ENCODE results near the gene TACO1. TPM values are rescaled to one million over a fixed set of nuclear protein-coding genes. Genes with fewer than 3 reads are reported as not detected.

The TACO1 gene
- total RNA-seq, 4 donors from 2014 or later: 7.6 to 16.6 (median 12.7) TPM

DNA sequence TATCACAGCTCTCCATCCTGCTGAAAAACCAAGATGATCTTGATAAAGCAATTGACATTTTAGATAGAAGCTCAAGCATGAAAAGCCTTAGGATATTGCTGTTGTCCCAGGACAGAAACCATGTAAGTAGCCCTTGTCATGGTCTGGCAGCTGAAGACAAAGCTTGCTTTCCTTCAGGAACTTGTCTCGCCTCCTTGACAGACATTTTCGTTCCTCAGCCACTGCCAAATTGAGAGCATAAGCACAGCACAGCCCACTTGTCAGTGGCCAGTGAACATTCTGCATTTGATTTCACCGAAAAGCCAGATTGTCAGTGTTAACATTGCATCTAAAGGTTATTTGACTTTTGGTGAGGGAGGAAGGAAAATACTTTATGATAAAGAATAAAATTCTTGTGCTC, 57.1 kb downstream of the TACO1 start:
- Histone ChIP-seq H3K27ac (no peak overlapping the region), H3K4me1 (peaks cover 0 to 3% (median 0%) of the 10 kb centered on the region in 3 donors), H3K4me3 (no peak overlapping the region), H3K9me3 (no peaks in the 10 kb centered on the region), H3K27me3 (no peaks in the 10 kb centered on the region), H3K36me3 (peaks cover 0 to 95% (median 17%) of the 10 kb centered on the region in 3 donors)
- WGBS, 2 donors: 78 to 80% methylated on average over 2 to 3 of the region's 3 CpGs
- no peak for DNase-seq
- TF ChIP-seq POLR2A (IDR thresholded peaks at IDR 0.05): no peak
- TF ChIP-seq, protein P1, sequence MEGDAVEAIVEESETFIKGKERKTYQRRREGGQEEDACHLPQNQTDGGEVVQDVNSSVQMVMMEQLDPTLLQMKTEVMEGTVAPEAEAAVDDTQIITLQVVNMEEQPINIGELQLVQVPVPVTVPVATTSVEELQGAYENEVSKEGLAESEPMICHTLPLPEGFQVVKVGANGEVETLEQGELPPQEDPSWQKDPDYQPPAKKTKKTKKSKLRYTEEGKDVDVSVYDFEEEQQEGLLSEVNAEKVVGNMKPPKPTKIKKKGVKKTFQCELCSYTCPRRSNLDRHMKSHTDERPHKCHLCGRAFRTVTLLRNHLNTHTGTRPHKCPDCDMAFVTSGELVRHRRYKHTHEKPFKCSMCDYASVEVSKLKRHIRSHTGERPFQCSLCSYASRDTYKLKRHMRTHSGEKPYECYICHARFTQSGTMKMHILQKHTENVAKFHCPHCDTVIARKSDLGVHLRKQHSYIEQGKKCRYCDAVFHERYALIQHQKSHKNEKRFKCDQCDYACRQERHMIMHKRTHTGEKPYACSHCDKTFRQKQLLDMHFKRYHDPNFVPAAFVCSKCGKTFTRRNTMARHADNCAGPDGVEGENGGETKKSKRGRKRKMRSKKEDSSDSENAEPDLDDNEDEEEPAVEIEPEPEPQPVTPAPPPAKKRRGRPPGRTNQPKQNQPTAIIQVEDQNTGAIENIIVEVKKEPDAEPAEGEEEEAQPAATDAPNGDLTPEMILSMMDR (IDR thresholded peaks at IDR 0.05): no peak
- intact Hi-C loops (cut with DNase I): no loop called here

Small RNA genes lying within 50 kb of the gene (small RNA-seq; reads per million reads assigned to genes)
- 0 reads per million in 4 donors for gene RNU6-288P

Other genes with a start within 250 kb of the TACO1 start
- 10 to 100 TPM; 32.4 to 95.6 (median 42.4) TPM for gene CYB561, start 154.6 kb upstream of the TACO1 start, total RNA-seq
- 1 to 10 TPM; 3.1 to 5.8 (median 4.2) TPM for gene ACE, start 123.8 kb upstream of the TACO1 start, total RNA-seq
- gene KCNH6, start 77.5 kb upstream of the TACO1 start, total RNA-seq: not detected
- 10 to 100 TPM; 24.8 to 29.7 (median 25.9) TPM for gene DCAF7, start 50.4 kb upstream of the TACO1 start, total RNA-seq
- gene MAP3K3, start 21.5 kb downstream of the TACO1 start, total RNA-seq: 10 to 100 TPM; 14.0 to 38.9 (median 18.4) TPM
- 1 to 10 TPM; 1.6 to 8.5 (median 4.7) TPM for gene LIMD2, start 99.2 kb downstream of the TACO1 start, total RNA-seq
- gene STRADA, start 140.9 kb downstream of the TACO1 start, total RNA-seq: 10 to 100 TPM in 3 of 4 donors, 1 to 10 TPM in 1; 9.2 to 25.4 (median 18.6) TPM
- gene CCDC47, start 172.7 kb downstream of the TACO1 start, total RNA-seq: 10 to 100 TPM; 55.9 to 66.4 (median 63.7) TPM
- gene DDX42, start 173.3 kb downstream of the TACO1 start, total RNA-seq: 10 to 100 TPM; 27.1 to 88.5 (median 51.9) TPM
- gene PSMC5, start 226.5 kb downstream of the TACO1 start, total RNA-seq: 10 to 100 TPM; 55.0 to 87.9 (median 80.7) TPM
- 10 to 100 TPM; 19.8 to 52.3 (median 29.0) TPM for gene FTSJ3, start 226.8 kb downstream of the TACO1 start, total RNA-seq
- gene SMARCD2, start 241.8 kb downstream of the TACO1 start, total RNA-seq: 100 to 1,000 TPM; 111 to 161 (median 133) TPM

Data from esophagus squamous epithelium (tissue), 5 donors.